ENCODE results near the gene DSCAM.

DNA sequence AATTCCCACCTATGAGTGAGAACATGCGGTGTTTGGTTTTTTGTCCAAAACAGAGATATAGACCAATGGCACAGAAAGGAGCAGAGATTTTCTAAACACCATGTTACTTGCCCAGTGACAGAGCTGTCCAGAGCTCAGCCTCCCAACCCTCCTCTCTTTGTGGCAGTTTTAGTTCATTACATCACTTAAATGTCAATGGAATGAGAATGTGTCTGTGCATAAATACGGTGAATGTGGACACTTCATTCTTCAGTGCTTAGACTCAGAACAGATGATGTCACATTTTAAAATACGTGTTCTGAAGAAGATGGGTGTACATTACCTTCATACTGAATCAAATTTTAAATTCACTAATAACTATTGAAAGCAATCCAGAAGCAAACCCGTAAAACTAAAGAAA, 374.9 kb downstream of the DSCAM start:
- TF ChIP-seq, protein P1, sequence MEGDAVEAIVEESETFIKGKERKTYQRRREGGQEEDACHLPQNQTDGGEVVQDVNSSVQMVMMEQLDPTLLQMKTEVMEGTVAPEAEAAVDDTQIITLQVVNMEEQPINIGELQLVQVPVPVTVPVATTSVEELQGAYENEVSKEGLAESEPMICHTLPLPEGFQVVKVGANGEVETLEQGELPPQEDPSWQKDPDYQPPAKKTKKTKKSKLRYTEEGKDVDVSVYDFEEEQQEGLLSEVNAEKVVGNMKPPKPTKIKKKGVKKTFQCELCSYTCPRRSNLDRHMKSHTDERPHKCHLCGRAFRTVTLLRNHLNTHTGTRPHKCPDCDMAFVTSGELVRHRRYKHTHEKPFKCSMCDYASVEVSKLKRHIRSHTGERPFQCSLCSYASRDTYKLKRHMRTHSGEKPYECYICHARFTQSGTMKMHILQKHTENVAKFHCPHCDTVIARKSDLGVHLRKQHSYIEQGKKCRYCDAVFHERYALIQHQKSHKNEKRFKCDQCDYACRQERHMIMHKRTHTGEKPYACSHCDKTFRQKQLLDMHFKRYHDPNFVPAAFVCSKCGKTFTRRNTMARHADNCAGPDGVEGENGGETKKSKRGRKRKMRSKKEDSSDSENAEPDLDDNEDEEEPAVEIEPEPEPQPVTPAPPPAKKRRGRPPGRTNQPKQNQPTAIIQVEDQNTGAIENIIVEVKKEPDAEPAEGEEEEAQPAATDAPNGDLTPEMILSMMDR (IDR thresholded peaks at IDR 0.05), result no peak
- no peak for TF ChIP-seq POLR2A (IDR thresholded peaks at IDR 0.05)
